Stimulated activated CD8-positive, alpha-beta memory T cell treated with anti-CD3 and anti-CD28 coated beads, Interleukin-12 subunit alpha, Interleukin-12 subunit beta, amount 100 ng/mL, for 24 hours (primary cell): Measurements from ENCODE around the gene ASCC3.

Source experiments
- DNase-seq: peaks from one replicate; pipeline ENCODE4 v3.0.0-alpha.2; 2020; ENCODE audit errors: extremely low read depth

The ASCC3 gene

GRCh38 chr6:100577425-100577824 is 303.7 kb downstream of the ASCC3 start:
- no peak for DNase-seq

GRCh38 chr6:100575921-100576320 is 305.2 kb downstream of the ASCC3 start:
- no peak for DNase-seq

GRCh38 chr6:100574836-100575235 is 306.3 kb downstream of the ASCC3 start:
- DNase-seq: no peak

DNA sequence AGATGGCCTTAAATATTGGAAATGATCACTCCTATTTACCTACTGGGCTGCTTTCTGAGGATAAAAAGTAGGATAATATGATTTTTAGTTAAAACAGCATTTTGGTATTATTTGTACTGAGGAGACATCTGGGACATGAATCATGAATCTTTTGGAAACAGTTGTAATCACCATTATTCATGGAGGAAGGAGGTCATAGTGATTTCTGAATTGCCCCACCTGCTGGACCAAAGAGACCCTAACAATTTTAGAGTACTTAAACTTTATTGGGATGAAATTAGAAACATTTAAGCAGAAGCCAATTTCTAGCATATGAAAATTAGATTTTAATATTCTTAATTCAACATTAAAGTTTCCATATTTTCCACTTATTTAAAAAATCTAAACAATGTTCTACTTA is 308.0 kb downstream of the ASCC3 start:
- no peak for DNase-seq

DNA sequence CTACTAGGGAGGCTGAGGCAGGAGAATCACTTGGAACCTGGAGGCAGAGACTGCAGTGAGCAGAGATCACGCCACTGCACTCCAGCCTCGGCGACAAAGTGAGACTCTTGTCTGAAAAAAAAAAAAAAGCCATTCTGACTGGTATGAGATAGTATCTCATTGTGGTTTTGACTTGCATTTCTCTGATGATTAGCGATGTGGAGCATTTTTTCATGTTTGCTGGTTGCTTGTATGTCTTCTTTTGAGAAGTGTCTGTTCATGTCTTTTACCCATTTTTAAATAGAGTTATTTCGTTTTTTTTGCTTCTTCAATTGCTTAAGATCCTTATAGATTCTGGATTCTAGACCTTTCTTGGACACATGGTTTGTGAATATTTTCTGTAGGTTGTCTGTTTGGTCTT is 312.9 kb downstream of the ASCC3 start:
- no peak for DNase-seq

- no peak for DNase-seq
Observed at GRCh38 chr6:100566563-100566962, 314.6 kb downstream of the ASCC3 start.

- no peak for DNase-seq
Observed at GRCh38 chr6:100565439-100566104, 315.6 kb downstream of the ASCC3 start.

DNA sequence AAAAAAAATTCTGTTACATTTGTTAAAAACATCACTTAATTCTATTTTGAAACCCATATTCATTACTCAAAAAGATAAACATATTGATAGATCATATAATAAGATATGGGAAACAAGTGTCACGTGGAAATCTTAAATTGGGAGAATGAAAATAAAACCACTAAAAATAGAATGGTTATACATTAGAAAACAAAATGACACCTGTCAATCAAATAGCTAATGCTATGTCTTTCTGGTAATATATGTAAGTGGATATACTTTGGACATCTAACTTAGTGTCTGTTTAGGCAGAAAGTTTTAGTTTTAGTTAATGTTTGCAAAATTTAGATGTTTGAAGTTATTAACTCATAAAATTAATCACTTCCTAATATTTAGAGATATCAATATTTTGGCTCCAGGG is 321.3 kb downstream of the ASCC3 start:
- DNase-seq: no peak

GRCh38 chr6:100554228-100554627 is 326.9 kb downstream of the ASCC3 start:
- DNase-seq: no peak

- no peak for DNase-seq
Observed at GRCh38 chr6:100553243-100553642, 327.9 kb downstream of the ASCC3 start.

DNA sequence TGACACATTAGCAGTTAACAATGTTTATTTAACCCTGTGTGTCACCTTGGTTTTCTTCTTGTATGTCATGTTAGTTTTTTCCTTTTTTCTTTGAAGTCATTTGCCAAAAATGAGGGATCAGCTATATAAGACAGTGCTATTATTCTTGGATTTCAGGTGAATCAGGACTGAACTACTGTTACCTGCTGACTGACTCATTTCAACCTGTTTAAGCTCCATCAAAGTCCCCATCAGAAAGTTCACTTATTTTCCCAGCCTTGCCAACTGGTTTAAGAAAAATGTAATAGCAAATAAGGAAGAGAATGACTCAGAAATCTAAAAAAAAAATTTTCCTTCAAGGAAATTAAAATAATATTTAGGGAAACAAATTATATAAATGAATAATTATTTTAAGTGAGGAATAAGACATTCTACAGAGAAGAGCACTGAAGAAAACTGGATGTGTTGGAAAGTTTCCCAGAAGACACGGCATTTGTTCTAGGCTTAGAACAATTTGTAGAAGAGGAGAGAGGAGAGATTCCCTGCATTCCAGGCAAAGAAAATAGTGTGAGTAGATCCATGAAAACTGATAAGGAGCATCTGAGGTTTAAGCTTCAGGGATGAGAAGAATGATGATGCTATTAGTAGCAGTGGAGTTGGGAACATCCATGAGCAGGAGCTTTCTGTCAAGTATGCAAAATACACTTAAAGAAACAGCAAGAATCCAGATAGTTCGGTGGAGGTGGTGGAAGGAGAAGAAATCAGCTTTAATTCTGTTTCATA is 331.5 kb downstream of the ASCC3 start:
- DNase-seq: no peak

DNA sequence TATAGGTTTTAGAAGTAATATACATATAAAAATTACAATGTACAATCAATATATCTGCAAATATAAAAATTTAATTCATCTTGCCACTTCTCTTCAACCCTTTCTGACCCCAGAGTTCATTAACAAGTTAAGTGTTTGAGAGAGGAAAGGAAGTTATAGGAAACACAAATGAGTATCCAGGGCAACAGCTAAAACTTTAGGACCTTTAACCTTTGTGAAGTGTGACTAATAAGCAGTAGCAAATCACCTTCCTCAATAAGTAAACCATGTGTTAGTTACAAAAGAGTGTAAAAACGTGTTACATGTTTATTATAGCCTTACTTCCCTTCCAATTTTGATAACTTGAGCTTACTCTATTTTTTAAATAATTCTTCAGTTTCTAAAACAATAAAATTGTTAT is 343.0 kb downstream of the ASCC3 start:
- DNase-seq: no peak

DNA sequence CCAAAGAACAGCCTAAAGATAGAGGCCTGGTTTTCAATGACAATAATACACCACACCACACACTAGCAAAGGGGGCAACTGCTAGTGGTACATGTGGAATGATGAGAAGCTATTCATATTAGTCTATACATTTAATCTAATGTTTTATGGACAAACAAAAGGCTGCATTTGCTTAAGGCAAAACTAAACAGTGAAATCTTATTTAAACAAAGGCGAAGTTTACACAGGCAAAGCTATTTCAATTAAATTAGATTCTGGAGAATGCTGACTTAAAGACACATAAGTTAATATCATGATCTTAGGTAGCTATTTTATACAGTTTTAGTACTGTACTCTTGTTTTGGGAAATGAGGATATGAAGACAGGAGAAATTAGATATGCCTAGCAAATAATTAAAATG is 362.5 kb downstream of the ASCC3 start:
- no peak for DNase-seq

GRCh38 chr6:100517633-100518032 is 363.5 kb downstream of the ASCC3 start:
- DNase-seq: no peak

DNA sequence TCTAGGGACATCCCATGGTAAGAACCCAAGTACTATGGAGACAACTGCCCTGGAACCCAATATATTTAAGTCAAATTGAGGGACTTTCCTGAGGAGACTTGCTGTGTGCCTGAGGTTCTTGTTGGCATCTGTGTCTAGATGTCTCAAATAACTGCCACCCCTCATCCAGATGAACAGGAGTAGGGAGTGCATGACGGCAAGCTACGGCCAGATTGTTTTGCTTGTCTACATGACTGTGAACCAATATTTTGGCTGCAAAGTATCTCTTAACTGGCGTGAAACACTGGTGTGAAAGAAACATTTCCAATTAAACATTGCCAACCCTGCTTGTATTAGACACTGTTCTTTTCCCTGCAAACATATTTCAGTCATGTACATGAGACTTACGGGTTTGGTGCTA is 364.0 kb downstream of the ASCC3 start:
- DNase-seq: no peak

- DNase-seq: no peak
Observed at GRCh38 chr6:100514660-100515059, 366.5 kb downstream of the ASCC3 start.

GRCh38 chr6:100512203-100512862 is 368.8 kb downstream of the ASCC3 start:
- no peak for DNase-seq

- DNase-seq: no peak
Observed at GRCh38 chr6:100509101-100509500, 372.0 kb downstream of the ASCC3 start.

DNA sequence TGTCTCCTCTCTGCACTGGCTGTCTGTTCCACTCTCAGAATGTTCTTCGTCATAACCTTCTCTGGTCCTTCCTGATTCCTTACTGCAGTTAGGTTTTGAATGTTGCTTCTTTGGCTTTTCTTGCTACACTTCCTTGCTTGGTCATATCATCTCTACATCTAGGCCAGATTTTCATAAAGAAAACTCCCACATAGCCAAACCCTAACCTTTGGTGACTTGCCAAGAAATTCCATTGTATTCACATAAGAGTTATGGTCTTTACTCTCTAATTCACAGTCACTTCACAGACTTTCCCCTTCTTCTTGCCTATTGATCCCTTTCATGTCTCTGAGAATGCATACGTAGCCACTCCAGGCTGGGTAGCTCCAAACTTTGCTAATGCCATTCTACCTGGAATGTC is 374.5 kb downstream of the ASCC3 start:
- no peak for DNase-seq

- no peak for DNase-seq
Observed at GRCh38 chr6:100504786-100505737, 376.1 kb downstream of the ASCC3 start.

DNA sequence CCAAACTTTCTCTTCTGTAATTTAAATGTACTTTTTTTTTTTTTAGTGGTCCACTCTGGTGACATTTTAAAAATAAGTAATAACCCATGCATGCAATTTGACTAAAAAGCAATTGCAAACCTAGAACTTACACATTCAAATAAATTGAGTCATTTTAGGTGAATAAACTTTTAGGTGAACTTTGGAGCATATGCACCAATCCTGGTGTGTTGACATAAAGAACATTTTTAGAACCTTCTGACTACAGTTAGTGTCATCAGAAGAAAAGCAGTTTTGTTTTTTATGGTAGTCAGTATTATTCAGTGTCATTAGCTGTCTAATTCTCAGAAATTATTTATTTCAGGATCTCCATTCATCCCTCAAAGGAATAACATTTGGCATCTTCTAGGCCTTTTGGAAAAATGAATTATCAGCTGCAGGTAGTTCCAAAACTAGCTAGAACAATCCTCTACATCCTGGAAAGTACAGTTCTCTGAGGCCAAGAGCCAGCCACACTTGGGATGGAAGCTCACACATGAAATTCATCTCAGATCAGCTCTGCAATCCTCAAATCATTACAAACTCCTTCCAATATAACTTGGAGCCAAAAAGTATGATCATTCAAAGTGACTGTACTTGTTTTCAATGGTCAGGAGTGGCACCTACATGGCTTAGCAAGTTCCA is 378.0 kb downstream of the ASCC3 start:
- DNase-seq: no peak
